Nasal cavity respiratory epithelium epithelial cell of viscerocranial mucosa (primary cell): Measurements from ENCODE around the gene SLC17A9. TPM values are rescaled to one million over a fixed set of nuclear protein-coding genes. Genes with fewer than 3 reads are reported as not detected.

Source experiments
- total RNA-seq: library from RNA; depleted of rRNA; stranded (reverse); fragments of >200 nt; gene quantifications from 2 replicates; pipeline ENCODE4 v1.2.3, GENCODE V29; 2014

SLC17A9 gene, protein sequence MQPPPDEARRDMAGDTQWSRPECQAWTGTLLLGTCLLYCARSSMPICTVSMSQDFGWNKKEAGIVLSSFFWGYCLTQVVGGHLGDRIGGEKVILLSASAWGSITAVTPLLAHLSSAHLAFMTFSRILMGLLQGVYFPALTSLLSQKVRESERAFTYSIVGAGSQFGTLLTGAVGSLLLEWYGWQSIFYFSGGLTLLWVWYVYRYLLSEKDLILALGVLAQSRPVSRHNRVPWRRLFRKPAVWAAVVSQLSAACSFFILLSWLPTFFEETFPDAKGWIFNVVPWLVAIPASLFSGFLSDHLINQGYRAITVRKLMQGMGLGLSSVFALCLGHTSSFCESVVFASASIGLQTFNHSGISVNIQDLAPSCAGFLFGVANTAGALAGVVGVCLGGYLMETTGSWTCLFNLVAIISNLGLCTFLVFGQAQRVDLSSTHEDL
- 0.28 TPM in 1 of 2 replicates, not detected in the other for total RNA-seq

DNA sequence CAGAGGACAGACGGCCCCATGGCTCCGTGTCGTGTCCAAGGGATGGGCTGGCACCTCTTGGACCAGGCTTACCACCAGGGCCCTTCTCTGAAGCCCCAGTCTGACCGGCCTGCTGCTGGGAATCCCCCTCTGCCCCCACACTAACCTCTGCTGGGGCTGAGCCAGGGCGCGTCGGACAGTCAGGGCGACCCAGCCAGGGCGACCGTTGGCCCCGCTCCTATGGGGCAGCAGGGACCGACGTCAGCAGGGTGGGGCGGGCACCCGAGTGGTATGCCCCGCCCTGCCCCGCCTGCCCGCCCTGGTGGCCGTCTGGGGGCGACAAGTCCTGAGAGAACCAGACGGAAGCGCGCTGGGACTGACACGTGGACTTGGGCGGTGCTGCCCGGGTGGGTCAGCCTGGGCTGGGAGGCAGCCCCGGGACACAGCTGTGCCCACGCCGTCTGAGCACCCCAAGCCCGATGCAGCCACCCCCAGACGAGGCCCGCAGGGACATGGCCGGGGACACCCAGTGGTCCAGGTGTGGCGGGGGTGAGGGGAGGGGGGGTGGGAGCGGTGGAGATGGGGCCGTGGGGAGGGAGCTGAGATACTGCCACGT lies at the start of gene SLC17A9:
Gene SLC17A9 (plus strand): TSS at position 337 of the 595 bp plus-strand sequence. CDS start 122 bp downstream, at position 459.

DNA sequence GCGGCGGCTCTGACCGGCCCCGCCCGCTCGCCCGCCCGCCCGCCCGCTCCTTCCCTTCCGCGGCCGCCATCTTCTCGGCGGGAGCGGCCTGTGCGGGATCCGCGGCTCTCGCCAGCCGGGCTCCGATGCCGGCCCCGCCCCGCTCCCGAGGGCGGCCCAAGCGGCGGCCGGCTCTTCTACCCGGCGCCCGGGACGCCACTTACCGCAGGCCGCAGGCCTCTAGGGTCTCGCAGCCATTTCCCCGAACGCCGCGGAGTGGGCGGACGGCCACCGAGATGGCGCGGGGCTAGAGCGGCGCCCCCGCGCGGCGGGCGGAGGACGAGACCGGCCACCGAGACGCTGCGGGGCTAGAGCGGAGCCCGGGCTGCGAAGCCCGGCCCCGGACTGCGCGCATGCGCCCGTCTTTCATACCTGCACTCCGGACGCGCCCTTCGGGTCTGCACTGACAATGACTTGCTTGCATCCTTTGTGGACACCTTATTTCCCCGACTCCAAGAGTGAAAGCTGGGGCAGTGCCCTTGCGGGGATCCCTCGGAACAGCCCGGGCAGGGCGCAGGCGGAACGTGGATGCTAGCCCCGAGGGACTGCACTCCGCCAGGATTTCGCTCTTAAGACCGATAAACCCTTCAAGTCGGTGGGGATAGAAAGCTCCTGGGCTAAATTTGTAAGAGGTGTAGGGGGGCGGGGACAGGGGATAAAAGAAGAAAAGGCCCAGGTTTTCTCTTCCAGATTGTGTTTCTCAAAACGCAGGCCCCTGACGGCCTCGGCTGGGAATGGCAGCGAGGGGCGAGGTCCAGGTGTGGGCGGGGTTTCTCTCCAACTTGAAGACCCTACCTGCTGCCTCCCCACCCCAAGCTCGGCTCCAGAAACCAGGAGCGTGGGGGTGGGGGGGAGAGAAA lies 26.0 kb upstream of the SLC17A9 start, which contains the start of gene DIDO1:
Gene DIDO1 (minus strand): TSS at position 277 of the 899 bp plus-strand sequence.

DNA sequence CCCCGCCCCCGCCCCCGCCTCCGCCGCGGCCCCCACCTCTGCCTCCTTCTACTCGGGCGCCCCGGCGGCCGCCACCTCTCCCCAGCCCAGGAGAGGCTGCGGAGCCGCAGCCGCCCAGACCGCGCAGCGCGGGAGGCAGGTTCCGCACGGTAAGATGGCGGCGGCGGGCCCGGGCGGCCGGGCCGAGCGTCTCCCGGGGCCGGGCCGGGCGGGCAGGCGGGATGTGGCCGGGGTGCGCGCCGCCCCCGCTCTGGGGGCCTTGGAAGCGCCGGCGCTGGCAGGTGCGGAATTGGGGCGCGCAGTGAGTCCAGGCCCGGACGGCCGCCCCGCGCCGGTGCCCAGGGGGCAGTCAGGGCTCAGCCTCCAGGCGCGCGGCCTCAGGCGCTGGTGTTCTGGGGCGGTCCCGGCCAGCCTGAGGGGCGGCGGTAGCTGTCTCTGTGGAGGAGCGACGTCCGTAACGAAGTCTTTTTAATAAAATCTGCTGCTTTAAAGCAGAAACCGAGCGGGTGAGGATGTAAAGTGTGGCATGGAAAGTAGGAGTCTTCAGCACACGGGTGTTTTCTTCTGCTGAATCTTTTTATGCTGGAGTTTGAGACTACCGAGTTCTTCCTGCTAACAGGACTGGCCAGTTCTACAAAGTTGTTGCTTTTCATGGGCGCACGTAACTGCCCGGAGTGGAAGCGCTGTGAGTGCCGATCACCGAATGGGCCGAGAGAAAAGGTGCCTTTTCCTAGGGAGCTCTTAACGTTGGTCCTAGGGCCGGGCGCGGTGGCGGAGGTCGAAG lies 14.2 kb upstream of the SLC17A9 start, which contains the start of gene GID8:
Gene GID8 (plus strand): TSS at position 43 of the 784 bp plus-strand sequence. CDS start 3,356 bp downstream, outside the sequence.

DNA sequence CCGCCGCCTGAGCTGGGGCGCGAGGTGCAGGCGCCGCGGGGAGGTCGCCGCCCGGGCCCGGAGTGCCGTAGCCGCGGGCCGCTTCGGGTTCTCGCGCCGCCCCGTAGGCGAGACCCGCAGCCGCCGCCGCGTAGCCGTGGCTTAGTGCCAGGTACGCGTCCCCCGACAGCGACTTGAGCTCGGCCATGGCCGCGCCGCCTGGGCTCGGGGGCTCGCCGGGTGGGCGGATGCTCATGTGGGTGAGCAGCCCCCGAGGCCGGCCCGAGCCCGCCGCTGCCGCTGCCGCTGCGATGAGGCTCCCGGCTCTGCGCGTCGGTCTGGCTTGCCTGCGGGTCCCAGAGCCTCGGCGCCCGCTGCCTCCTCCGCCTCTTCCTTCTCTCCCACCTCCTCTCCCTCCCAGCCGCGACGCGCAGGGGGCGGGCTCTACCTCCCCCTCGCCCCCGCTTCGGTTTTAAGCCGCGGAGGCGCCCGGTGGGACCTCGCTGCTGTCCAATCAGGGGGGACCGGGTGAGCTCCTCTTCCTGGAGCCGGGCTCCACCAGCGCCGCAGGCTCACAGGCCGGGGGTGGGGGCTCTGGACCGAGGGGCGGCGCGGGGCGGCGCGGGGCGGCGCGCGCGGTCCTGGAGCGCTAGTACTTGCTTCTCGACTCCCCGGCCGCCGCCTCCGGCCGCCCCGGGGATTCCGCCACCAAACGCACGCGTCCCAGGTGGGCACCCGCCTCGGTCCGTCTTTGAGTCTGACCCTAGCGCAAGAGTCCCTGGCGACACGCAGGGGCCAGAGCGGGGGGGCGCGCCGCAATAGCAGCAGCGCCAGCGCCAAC lies 54.2 kb downstream of the SLC17A9 start, which contains the start of gene BHLHE23:
Gene BHLHE23 (minus strand): TSS at position 425 of the 820 bp plus-strand sequence. CDS start 190 bp downstream, at position 235.

Other genes starting within 250 kb of the SLC17A9 start
- under 0.01 TPM in 1 of 2 replicates, not detected in the other for gene NTSR1, start 243.9 kb upstream of the SLC17A9 start, total RNA-seq
- 15.7 and 24.3 TPM in 2 replicates for gene MRGBP, start 156.2 kb upstream of the SLC17A9 start, total RNA-seq
- 13.7 and 26.3 TPM in 2 replicates for gene OGFR, start 147.9 kb upstream of the SLC17A9 start, total RNA-seq
- gene COL9A3, start 135.7 kb upstream of the SLC17A9 start, total RNA-seq: 0.14 and 1.7 TPM in 2 replicates
- 12.0 and 13.7 TPM in 2 replicates for gene TCFL5, start 90.9 kb upstream of the SLC17A9 start, total RNA-seq
- 28.7 and 43.3 TPM in 2 replicates for gene DIDO1, start 26.2 kb upstream of the SLC17A9 start, total RNA-seq
- gene GID8, start 14.6 kb upstream of the SLC17A9 start, total RNA-seq: 59.8 and 62.5 TPM in 2 replicates
- gene BHLHE23, start 54.3 kb downstream of the SLC17A9 start, total RNA-seq: not detected in 2 replicates